Measurements from ENCODE around the gene EEPD1.

Gene EEPD1

GRCh38 chr7:36284456-36285090 is 131.5 kb downstream of the EEPD1 start:
- DNase-seq = no peak

GRCh38 chr7:36285276-36285675 is 132.2 kb downstream of the EEPD1 start:
- no peak for DNase-seq

- DNase-seq = peak in 4 of 5 donors; percentile 41 to 91 (median 52)
Measured at GRCh38 chr7:36286226-36286625, 133.2 kb downstream of the EEPD1 start.

GRCh38 chr7:36286688-36287087 is 133.6 kb downstream of the EEPD1 start:
- DNase-seq = no peak

- peak in 3 of 5 donors; percentile 12 to 88 (median 22) for DNase-seq
Measured at GRCh38 chr7:36287371-36288241, 134.6 kb downstream of the EEPD1 start.

- DNase-seq = no peak
Measured at GRCh38 chr7:36288501-36288900, 135.4 kb downstream of the EEPD1 start.

- no peak for DNase-seq
Measured at GRCh38 chr7:36289833-36290661, 137.0 kb downstream of the EEPD1 start.

- DNase-seq = peak; percentile 42 to 76 (median 63)
Measured at GRCh38 chr7:36291387-36292316, 138.6 kb downstream of the EEPD1 start.

GRCh38 chr7:36295090-36295489 is 142.0 kb downstream of the EEPD1 start:
- DNase-seq = no peak

- no peak for DNase-seq
Measured at GRCh38 chr7:36296284-36296683, 143.2 kb downstream of the EEPD1 start.

- DNase-seq = no peak
Measured at GRCh38 chr7:36297364-36298009, 144.4 kb downstream of the EEPD1 start.

GRCh38 chr7:36298106-36298505 is 145.1 kb downstream of the EEPD1 start:
- no peak for DNase-seq

- no peak for DNase-seq
Measured at GRCh38 chr7:36299223-36299774, 146.2 kb downstream of the EEPD1 start.

- DNase-seq = no peak
Measured at GRCh38 chr7:36299823-36300341, 146.8 kb downstream of the EEPD1 start.

- DNase-seq = no peak
Measured at GRCh38 chr7:36300696-36301350, 147.8 kb downstream of the EEPD1 start.

GRCh38 chr7:36301914-36302771 is 149.1 kb downstream of the EEPD1 start:
- DNase-seq = no peak

GRCh38 chr7:36303202-36304098 is 150.4 kb downstream of the EEPD1 start:
- DNase-seq = no peak

- DNase-seq = no peak
Measured at GRCh38 chr7:36304099-36304425, 151.0 kb downstream of the EEPD1 start.

Data from T-helper 1 cell (primary cell).